PC-9 (cell line): ENCODE measurements around the gene ETNK1.

ENCODE experiments used
- EZH2 ChIP-seq: fragments of 200-600 bp; sonication (generic); IDR thresholded peaks from 2 replicates; pipeline ENCODE4 v1.8.0; 2017; ENCODE audit warnings: antibody characterized with exemption, low read depth
- TF ChIP-seq, protein P1 (sequence below): fragments of 200-600 bp; sonication (generic); conservative IDR thresholded peaks from 2 replicates; pipeline ENCODE4 v1.6.1; 2017; ENCODE audit warnings: mixed run types, antibody characterized with exemption, mild to moderate bottlenecking, moderate library complexity

DNA sequence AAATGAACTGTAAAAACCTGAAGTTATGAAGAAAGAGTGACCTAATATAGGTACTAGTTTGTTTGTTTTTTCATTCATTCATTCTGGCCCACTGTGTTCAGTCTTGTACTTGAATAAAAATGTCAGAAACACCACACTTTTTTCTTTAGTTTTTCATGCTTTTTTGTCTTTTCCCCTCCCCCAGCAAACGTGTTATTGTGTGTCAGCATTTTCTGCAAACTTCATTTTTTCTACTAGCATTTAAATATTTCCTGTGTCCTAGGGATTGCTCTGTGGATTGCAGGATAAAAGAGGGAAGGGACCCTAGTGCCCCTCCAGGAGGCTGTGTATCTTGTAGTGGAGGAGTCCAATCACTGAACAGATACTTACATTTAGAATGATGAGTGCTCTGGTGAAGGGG lies 42.2 kb downstream of the ETNK1 start:
- TF ChIP-seq, protein P1, sequence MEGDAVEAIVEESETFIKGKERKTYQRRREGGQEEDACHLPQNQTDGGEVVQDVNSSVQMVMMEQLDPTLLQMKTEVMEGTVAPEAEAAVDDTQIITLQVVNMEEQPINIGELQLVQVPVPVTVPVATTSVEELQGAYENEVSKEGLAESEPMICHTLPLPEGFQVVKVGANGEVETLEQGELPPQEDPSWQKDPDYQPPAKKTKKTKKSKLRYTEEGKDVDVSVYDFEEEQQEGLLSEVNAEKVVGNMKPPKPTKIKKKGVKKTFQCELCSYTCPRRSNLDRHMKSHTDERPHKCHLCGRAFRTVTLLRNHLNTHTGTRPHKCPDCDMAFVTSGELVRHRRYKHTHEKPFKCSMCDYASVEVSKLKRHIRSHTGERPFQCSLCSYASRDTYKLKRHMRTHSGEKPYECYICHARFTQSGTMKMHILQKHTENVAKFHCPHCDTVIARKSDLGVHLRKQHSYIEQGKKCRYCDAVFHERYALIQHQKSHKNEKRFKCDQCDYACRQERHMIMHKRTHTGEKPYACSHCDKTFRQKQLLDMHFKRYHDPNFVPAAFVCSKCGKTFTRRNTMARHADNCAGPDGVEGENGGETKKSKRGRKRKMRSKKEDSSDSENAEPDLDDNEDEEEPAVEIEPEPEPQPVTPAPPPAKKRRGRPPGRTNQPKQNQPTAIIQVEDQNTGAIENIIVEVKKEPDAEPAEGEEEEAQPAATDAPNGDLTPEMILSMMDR = no peak
- TF ChIP-seq EZH2 = no peak
